Kidney (tissue), 14 donors: Measurements from ENCODE around the gene EZH1. TPM values are rescaled to one million over a fixed set of nuclear protein-coding genes. Genes with fewer than 3 reads are reported as not detected.

ENCODE experiments used
- DNase-seq, 5 donors: peaks; one replicate each; pipeline ENCODE4 v3.0.0-alpha.2; 2013 to 2020
- FAIRE-seq: peaks from 2 replicates; lab custom pipeline; 2012; peaks lifted over from hg19 to GRCh38; lab: Jason Lieb, UNC
- H3K27ac ChIP-seq, 2 donors: one replicate each; pipeline ENCODE4 v1.7.0; 2013; ENCODE audit warnings: low read depth in 2 of 2, low read length in 2 of 2, inconsistent platforms in 1 of 2
- H3K27me3 ChIP-seq: one replicate; pipeline ENCODE4 v1.7.1; 2013; ENCODE audit warnings: low read length, inconsistent platforms; ENCODE audit not compliant: control insufficient read depth, insufficient read depth
- H3K36me3 ChIP-seq, 3 donors: one replicate each; pipeline versions ENCODE4 v1.7.0 to v1.7.1; 2013; ENCODE audit warnings: low read length in 3 of 3, control low read depth in 1 of 3, inconsistent platforms in 1 of 3; ENCODE audit not compliant: insufficient read depth in 3 of 3, control insufficient read depth in 2 of 3
- H3K4me1 ChIP-seq, 3 donors: one replicate each; pipeline versions ENCODE4 v1.7.0 to v1.7.1; 2013; ENCODE audit warnings: low read length in 3 of 3, inconsistent platforms in 1 of 3, low read depth in 1 of 3; ENCODE audit not compliant: control insufficient read depth in 2 of 3, insufficient read depth in 2 of 3
- H3K4me3 ChIP-seq, 3 donors: one replicate each; pipeline versions ENCODE4 v1.7.0 to v1.8.1; 2013; ENCODE audit warnings: low read length in 3 of 3, control low read depth in 1 of 3, inconsistent platforms in 1 of 3
- H3K9ac ChIP-seq, 3 donors: one replicate each; pipeline versions ENCODE4 v1.7.0 to v1.7.1; 2013; ENCODE audit warnings: low read length in 3 of 3, control low read depth in 1 of 3, inconsistent platforms in 1 of 3
- H3K9me3 ChIP-seq, 3 donors: one replicate each; pipeline versions ENCODE4 v1.7.0 to v1.7.1; 2013; ENCODE audit warnings: low read length in 3 of 3, control low read depth in 1 of 3, inconsistent platforms in 1 of 3; ENCODE audit not compliant: control insufficient read depth in 2 of 3, insufficient read depth in 1 of 3
- CTCF ChIP-seq: IDR thresholded peaks from 3 replicates; pipeline ENCODE4 v1.5.1; 2012; ENCODE audit warnings: mild to moderate bottlenecking, moderate library complexity, borderline replicate concordance; ENCODE audit not compliant: insufficient read depth; ENCODE audit errors: extremely low read depth
- intact Hi-C: fragments of 100-400 bp; cut with DNase I; formaldehyde crosslinking; loops from one replicate; pipeline ENCODE4 v1.11.1; 2022
- polyA plus RNA-seq: library from polyadenylated mRNA; stranded (reverse); fragments of 350-450 nt; fragmentation: Illumina TruSeq; extraction: RNeasy Lipid Tissue Mini Kit (QIAGEN cat#74804); gene quantifications from one replicate; pipeline ENCODE4 v1.2.3, GENCODE V29; 2014; ENCODE audit warnings: low read depth, low replicate concordance; ENCODE audit not compliant: insufficient read depth
- total RNA-seq: library from RNA; stranded (reverse); fragmentation: NEBNext Ultra II Directional; extraction: Animal tissue kit (Norgen Biotek cat#: 25700); gene quantifications from one replicate; pipeline ENCODE4 v1.2.1, GENCODE V29; 2021
- donor health status: control.
- donor health status: control.
- donor health status: control.
- donor health status: control.
- donor health status: control.
- donor health status: DM: yes; HTN: yes; CAD: no.
- donor health status: Normal renal cell carcinoma (clear cell type).

Gene EZH1
- total and polyA plus RNA-seq, 2 donors from 2014 or later = 20.8 to 59.2 TPM

GRCh38 chr17:42704837-42705494 lies 39.9 kb downstream of the EZH1 start:
- Histone ChIP-seq H3K9me3 (no peaks in the 10 kb centered on the region), H3K27ac (no peak overlapping the region), H3K4me1 (no peaks in the 10 kb centered on the region), H3K4me3 (no peak overlapping the region), H3K27me3 (no peaks in the 10 kb centered on the region), H3K9ac (no peak overlapping the region), H3K36me3 (peaks cover 8 to 85% (median 54%) of the 10 kb centered on the region in 3 donors)
- no peak for TF ChIP-seq CTCF
- intact Hi-C loops = no loop called here
- DNase-seq (no peak), FAIRE-seq (no peak)

GRCh38 chr17:42704490-42704836 lies 40.4 kb downstream of the EZH1 start:
- Histone ChIP-seq H3K27me3 (no peaks in the 10 kb centered on the region), H3K27ac (no peak overlapping the region), H3K36me3 (peaks cover 8 to 80% (median 50%) of the 10 kb centered on the region in 3 donors), H3K4me1 (no peaks in the 10 kb centered on the region), H3K9ac (no peak overlapping the region), H3K9me3 (no peaks in the 10 kb centered on the region), H3K4me3 (no peak overlapping the region)
- intact Hi-C loops = no loop called here
- FAIRE-seq (no peak), DNase-seq (no peak)
- TF ChIP-seq CTCF = no peak

- no peaks in the 10 kb centered on the region for H3K27me3 ChIP-seq
- TF ChIP-seq CTCF = no peak
- H3K36me3 ChIP-seq = peaks cover 8 to 68% (median 40%) of the 10 kb centered on the region in 3 donors
- no peaks in the 10 kb centered on the region for H3K4me1 ChIP-seq
- DNase-seq (no peak), FAIRE-seq (no peak)
- intact Hi-C loops = no loop called here
- H3K4me3 ChIP-seq = no peak overlapping the region
- H3K9ac ChIP-seq = no peak overlapping the region
- H3K27ac ChIP-seq = no peak overlapping the region
- H3K9me3 ChIP-seq = no peaks in the 10 kb centered on the region
Observed at GRCh38 chr17:42702446-42702845, 42.4 kb downstream of the EZH1 start.
